ENCODE results near the gene SEH1L.

Gene SEH1L

DNA sequence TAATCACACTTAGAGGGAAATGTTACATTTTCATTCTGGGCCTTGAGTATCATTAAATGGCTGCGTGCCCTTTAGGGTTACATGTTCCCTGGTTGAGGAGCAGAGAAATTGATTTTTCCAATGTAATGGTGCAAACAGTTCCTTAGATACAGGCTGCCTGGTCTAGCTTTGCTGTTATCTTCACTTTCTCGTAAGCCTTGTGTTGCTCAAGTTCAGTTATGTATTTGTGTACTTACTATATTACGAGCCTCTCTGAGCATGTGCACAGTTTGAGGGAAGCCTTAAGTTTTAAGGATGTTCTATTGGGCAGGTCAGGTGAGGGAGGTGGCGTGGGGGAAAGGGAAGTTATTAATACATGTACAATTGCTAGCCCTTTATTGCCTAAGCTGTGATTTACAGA lies 67.0 kb downstream of the SEH1L start:
- Histone ChIP-seq H3K9me3 (ENCODE audit: low read length) (no peaks in the 10 kb centered on the region), H2AFZ (ENCODE audit: low read length) (no peak overlapping the region), H3K4me1 (ENCODE audit: insufficient read depth, low read length, severe bottlenecking) (no peaks in the 10 kb centered on the region), H3F3A (ENCODE audit: insufficient read depth, low read length) (no peaks in the 10 kb centered on the region), H3K4me2 (ENCODE audit: low read length) (no peak overlapping the region), H4K20me1 (ENCODE audit: insufficient read depth, low read length) (no peaks in the 10 kb centered on the region), H3K79me2 (ENCODE audit: insufficient read depth, low read length) (no peaks in the 10 kb centered on the region), H3K9ac (ENCODE audit: low read length) (no peak overlapping the region), H3K4me3 (ENCODE audit: low read depth, low read length, poor library complexity, severe bottlenecking) (no peak overlapping the region), H3K36me3 (ENCODE audit: insufficient read depth, low read length) (peaks cover 99% of the 10 kb centered on the region), H3K27ac (ENCODE audit: low read depth, low read length, poor library complexity, severe bottlenecking) (no peak overlapping the region), H3K27me3 (ENCODE audit: insufficient read depth, low read length) (no peaks in the 10 kb centered on the region), H3K9me2 (ENCODE audit: low read depth, low read length) (no peaks in the 10 kb centered on the region)
- TF ChIP-seq EZH2 (IDR thresholded peaks at IDR 0.05; ENCODE audit: borderline replicate concordance, low read length) = no peak
- TF ChIP-seq, protein P1, sequence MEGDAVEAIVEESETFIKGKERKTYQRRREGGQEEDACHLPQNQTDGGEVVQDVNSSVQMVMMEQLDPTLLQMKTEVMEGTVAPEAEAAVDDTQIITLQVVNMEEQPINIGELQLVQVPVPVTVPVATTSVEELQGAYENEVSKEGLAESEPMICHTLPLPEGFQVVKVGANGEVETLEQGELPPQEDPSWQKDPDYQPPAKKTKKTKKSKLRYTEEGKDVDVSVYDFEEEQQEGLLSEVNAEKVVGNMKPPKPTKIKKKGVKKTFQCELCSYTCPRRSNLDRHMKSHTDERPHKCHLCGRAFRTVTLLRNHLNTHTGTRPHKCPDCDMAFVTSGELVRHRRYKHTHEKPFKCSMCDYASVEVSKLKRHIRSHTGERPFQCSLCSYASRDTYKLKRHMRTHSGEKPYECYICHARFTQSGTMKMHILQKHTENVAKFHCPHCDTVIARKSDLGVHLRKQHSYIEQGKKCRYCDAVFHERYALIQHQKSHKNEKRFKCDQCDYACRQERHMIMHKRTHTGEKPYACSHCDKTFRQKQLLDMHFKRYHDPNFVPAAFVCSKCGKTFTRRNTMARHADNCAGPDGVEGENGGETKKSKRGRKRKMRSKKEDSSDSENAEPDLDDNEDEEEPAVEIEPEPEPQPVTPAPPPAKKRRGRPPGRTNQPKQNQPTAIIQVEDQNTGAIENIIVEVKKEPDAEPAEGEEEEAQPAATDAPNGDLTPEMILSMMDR (IDR thresholded peaks at IDR 0.05; ENCODE audit: low read length) = no peak

DNA sequence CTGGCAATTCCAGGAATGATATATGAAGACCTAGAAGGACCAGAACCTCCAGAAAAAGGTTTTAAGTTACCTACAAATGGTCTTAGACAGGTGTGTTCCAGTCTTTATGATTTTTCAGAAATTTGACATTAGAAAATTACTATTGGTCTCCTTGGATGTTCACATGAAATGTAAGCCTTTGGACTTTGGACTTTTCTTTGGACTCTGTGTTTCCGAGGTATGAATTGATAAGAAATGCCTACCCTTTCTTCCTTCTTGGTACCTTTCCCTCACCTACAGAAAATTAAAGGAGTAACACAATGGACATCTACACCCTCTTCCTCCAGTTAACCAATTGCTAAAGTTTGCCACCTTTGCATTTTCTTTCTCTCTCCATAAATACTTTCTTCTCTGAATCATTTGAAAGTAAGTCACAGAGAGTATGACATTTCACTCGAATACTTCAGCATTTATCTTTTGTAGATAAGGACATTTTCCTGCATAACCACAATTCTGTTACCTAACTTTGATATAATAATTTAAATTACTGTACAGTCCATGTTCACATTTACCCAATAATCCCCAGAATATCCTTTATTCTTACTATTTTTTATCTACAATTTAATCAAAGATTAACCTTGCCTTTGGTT lies 69.5 kb downstream of the SEH1L start:
- no peaks in the 10 kb centered on the region for H3F3A ChIP-seq (ENCODE audit: insufficient read depth, low read length)
- no peak overlapping the region for H3K27ac ChIP-seq (ENCODE audit: low read depth, low read length, poor library complexity, severe bottlenecking)
- H3K27me3 ChIP-seq (ENCODE audit: insufficient read depth, low read length) = no peaks in the 10 kb centered on the region
- H4K20me1 ChIP-seq (ENCODE audit: insufficient read depth, low read length) = no peaks in the 10 kb centered on the region
- no peak for TF ChIP-seq EZH2 (IDR thresholded peaks at IDR 0.05; ENCODE audit: borderline replicate concordance, low read length)
- TF ChIP-seq, protein P1 (IDR thresholded peaks at IDR 0.05; ENCODE audit: low read length) = no peak
- H3K4me1 ChIP-seq (ENCODE audit: insufficient read depth, low read length, severe bottlenecking) = no peaks in the 10 kb centered on the region
- H3K9me2 ChIP-seq (ENCODE audit: low read depth, low read length) = no peaks in the 10 kb centered on the region
- H3K36me3 ChIP-seq (ENCODE audit: insufficient read depth, low read length) = peaks cover 99% of the 10 kb centered on the region
- H2AFZ ChIP-seq (ENCODE audit: low read length) = no peak overlapping the region
- no peak overlapping the region for H3K4me3 ChIP-seq (ENCODE audit: low read depth, low read length, poor library complexity, severe bottlenecking)
- H3K79me2 ChIP-seq (ENCODE audit: insufficient read depth, low read length) = peaks cover 7% of the 10 kb centered on the region; the same call in 1 of the 2 replicates
- peaks cover 4% of the 10 kb centered on the region; the same call in 1 of the 2 replicates for H3K9me3 ChIP-seq (ENCODE audit: low read length)
- no peak overlapping the region for H3K9ac ChIP-seq (ENCODE audit: low read length)
- no peak overlapping the region for H3K4me2 ChIP-seq (ENCODE audit: low read length)

DNA sequence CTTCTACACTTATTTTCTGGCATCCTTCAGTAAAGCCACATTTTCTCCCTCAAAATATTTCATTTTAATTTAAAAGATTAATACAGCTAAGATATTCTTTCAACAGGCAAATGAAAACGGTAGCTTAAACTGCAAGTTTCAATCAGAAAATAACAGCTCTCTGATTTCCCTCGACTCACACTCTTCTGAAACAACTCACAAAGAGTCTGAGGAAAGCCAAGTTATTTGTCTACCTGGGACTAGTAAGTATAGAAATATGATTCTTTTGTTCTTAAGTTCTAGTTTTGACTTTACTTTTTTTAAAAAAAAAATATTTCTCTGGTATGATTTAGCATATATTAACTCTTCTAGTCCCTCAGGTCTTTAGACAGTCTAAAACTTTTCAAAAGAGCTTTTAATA lies 70.6 kb downstream of the SEH1L start:
- Histone ChIP-seq H3K9me2 (ENCODE audit: low read depth, low read length) (no peaks in the 10 kb centered on the region), H3K27me3 (ENCODE audit: insufficient read depth, low read length) (no peaks in the 10 kb centered on the region), H3K36me3 (ENCODE audit: insufficient read depth, low read length) (peaks cover 99% of the 10 kb centered on the region), H3K9ac (ENCODE audit: low read length) (no peak overlapping the region), H3K27ac (ENCODE audit: low read depth, low read length, poor library complexity, severe bottlenecking) (no peak overlapping the region), H3K4me3 (ENCODE audit: low read depth, low read length, poor library complexity, severe bottlenecking) (no peak overlapping the region), H3K79me2 (ENCODE audit: insufficient read depth, low read length) (peaks cover 15% of the 10 kb centered on the region; the same call in 1 of the 2 replicates), H3K4me1 (ENCODE audit: insufficient read depth, low read length, severe bottlenecking) (no peaks in the 10 kb centered on the region), H3F3A (ENCODE audit: insufficient read depth, low read length) (no peaks in the 10 kb centered on the region), H4K20me1 (ENCODE audit: insufficient read depth, low read length) (no peaks in the 10 kb centered on the region), H3K4me2 (ENCODE audit: low read length) (no peak overlapping the region), H2AFZ (ENCODE audit: low read length) (no peak overlapping the region), H3K9me3 (ENCODE audit: low read length) (peaks cover 4% of the 10 kb centered on the region; the same call in 1 of the 2 replicates)
- TF ChIP-seq EZH2 (IDR thresholded peaks at IDR 0.05; ENCODE audit: borderline replicate concordance, low read length) = no peak
- TF ChIP-seq, protein P1 (IDR thresholded peaks at IDR 0.05; ENCODE audit: low read length) = no peak
